GM23338 (cell line): ENCODE results near the gene KRT8. TPM values are rescaled to one million over a fixed set of nuclear protein-coding genes. Genes with fewer than 3 reads are reported as not detected.

ENCODE experiments used
- ATAC-seq: fragments of 200-7000 bp; cut with Tn5 transposase; 3 replicates; pipeline ENCODE4 v1.9.1; 2020
- DNase-seq: peaks from one replicate; pipeline ENCODE4 v3.0.0-alpha.2; 2015; ENCODE audit warnings: low spot score
- H2AFZ ChIP-seq: fragments of 200-600 bp; sonication (generic); 2 replicates; pipeline ENCODE4 v1.8.0; 2016; ENCODE audit warnings: antibody characterized with exemption, mild to moderate bottlenecking, moderate library complexity
- H3F3A ChIP-seq: fragments of 200-600 bp; sonication (generic); replicated peaks from 2 replicates; pipeline ENCODE4 v1.8.0; 2017; ENCODE audit warnings: antibody characterized with exemption, mixed run types, low read depth
- H3K27ac ChIP-seq: fragments of 200-600 bp; sonication (generic); 2 replicates; pipeline ENCODE4 v1.6.1; 2016; ENCODE audit warnings: low read depth
- H3K27me3 ChIP-seq: fragments of 200-600 bp; sonication (generic); 2 replicates; pipeline ENCODE4 v1.8.0; 2016; ENCODE audit warnings: mild to moderate bottlenecking, mixed run types, moderate library complexity; ENCODE audit not compliant: insufficient read depth
- H3K36me3 ChIP-seq: fragments of 200-600 bp; sonication (generic); 2 replicates; pipeline ENCODE4 v1.8.0; 2016; ENCODE audit warnings: mild to moderate bottlenecking; ENCODE audit not compliant: insufficient read depth
- H3K4me1 ChIP-seq: fragments of 200-600 bp; sonication (generic); 2 replicates; pipeline ENCODE4 v1.8.0; 2016; ENCODE audit warnings: mild to moderate bottlenecking, moderate library complexity; ENCODE audit not compliant: insufficient read depth
- H3K4me2 ChIP-seq: fragments of 200-600 bp; sonication (generic); 2 replicates; pipeline ENCODE4 v1.7.1; 2017; ENCODE audit warnings: mixed run types
- H3K4me3 ChIP-seq: fragments of 200-600 bp; sonication (generic); 2 replicates; pipeline ENCODE4 v1.6.1; 2016; ENCODE audit warnings: mixed run types
- H3K79me2 ChIP-seq: fragments of 200-600 bp; sonication (generic); replicated peaks from 2 replicates; pipeline ENCODE4 v1.8.0; 2017; ENCODE audit warnings: mild to moderate bottlenecking; ENCODE audit not compliant: insufficient read depth
- H3K9me2 ChIP-seq: fragments of 200-600 bp; sonication (generic); 2 replicates; pipeline ENCODE4 v1.8.0; 2017; ENCODE audit not compliant: insufficient read depth
- H4K20me1 ChIP-seq: fragments of 200-600 bp; sonication (generic); replicated peaks from 2 replicates; pipeline ENCODE4 v1.8.0; 2017; ENCODE audit warnings: mild to moderate bottlenecking; ENCODE audit not compliant: insufficient read depth
- H3K27ac Mint-ChIP-seq: 2 replicates; pipeline ENCODE4 v1.8.0; 2020; ENCODE audit warnings: inconsistent platforms, mild to moderate bottlenecking, moderate library complexity, mixed read lengths
- H3K27me3 Mint-ChIP-seq: 3 replicates; pipeline ENCODE4 v1.8.0; 2022; ENCODE audit warnings: low read depth, mild to moderate bottlenecking, moderate library complexity, mixed read lengths, inconsistent platforms; ENCODE audit not compliant: insufficient read depth, poor library complexity
- H3K36me3 Mint-ChIP-seq: 3 replicates; pipeline ENCODE4 v1.8.0; 2021; ENCODE audit warnings: low read depth, mild to moderate bottlenecking, inconsistent platforms, moderate library complexity, mixed read lengths
- H3K4me1 Mint-ChIP-seq: 3 replicates; pipeline ENCODE4 v1.8.0; 2020; ENCODE audit warnings: mild to moderate bottlenecking, inconsistent platforms, mixed read lengths
- H3K4me3 Mint-ChIP-seq: 3 replicates; pipeline ENCODE4 v1.8.0; 2021; ENCODE audit warnings: moderate library complexity, mild to moderate bottlenecking, inconsistent platforms, mixed read lengths
- H3K9me3 Mint-ChIP-seq: 3 replicates; pipeline ENCODE4 v1.8.0; 2020; ENCODE audit warnings: moderate library complexity, mild to moderate bottlenecking, inconsistent platforms, mixed read lengths
- CREB1 ChIP-seq: fragments of 250-450 bp; sonication (Bioruptor Pico); IDR thresholded peaks from 2 replicates; pipeline ENCODE4 v1.5.0; 2020; ENCODE audit warnings: low read depth, mild to moderate bottlenecking, moderate library complexity
- EZH2phosphoT487 ChIP-seq: fragments of 200-600 bp; sonication (generic); IDR thresholded peaks from one replicate; pipeline ENCODE4 v1.8.1; 2018; ENCODE audit warnings: antibody characterized with exemption; ENCODE audit not compliant: unreplicated experiment
- JUNB ChIP-seq: IDR thresholded peaks from one replicate; pipeline ENCODE4 v1.6.1; 2016; ENCODE audit warnings: antibody characterized with exemption; ENCODE audit not compliant: unreplicated experiment
- POLR2AphosphoS5 ChIP-seq: IDR thresholded peaks from 2 replicates; pipeline ENCODE4 v1.6.1; 2016; ENCODE audit warnings: antibody characterized with exemption, low read depth
- STAT1 ChIP-seq: IDR thresholded peaks from one replicate; pipeline ENCODE4 v1.6.1; 2016; ENCODE audit warnings: antibody characterized with exemption; ENCODE audit not compliant: unreplicated experiment
- ZNF114 ChIP-seq: fragments of 250-450 bp; sonication (Bioruptor Pico); IDR thresholded peaks from 2 replicates; pipeline ENCODE4 v1.5.0; 2020; ENCODE audit warnings: mild to moderate bottlenecking, moderate library complexity
- ZNF331 ChIP-seq: fragments of 250-450 bp; sonication (Bioruptor Pico); IDR thresholded peaks from 2 replicates; pipeline ENCODE4 v1.5.0; 2020; ENCODE audit warnings: low read depth, mild to moderate bottlenecking, moderate library complexity
- polyA plus RNA-seq: library from polyadenylated mRNA; unstranded; fragments of >200 nt; fragmentation: Nextera tagmentation; extraction: Ambion mirVana; gene quantifications from 2 replicates; pipeline ENCODE4 v1.2.1, GENCODE V29; 2016
- total RNA-seq: library from RNA; depleted of rRNA; stranded (reverse); fragments of >200 nt; shearing (Covaris generic); gene quantifications from 2 replicates; pipeline ENCODE4 v1.2.3, GENCODE V29; 2014
- TF ChIP-seq, protein P1 (sequence below): IDR thresholded peaks from one replicate; pipeline ENCODE4 v1.6.1; 2018; ENCODE audit warnings: antibody characterized with exemption; ENCODE audit not compliant: unreplicated experiment
- TF ChIP-seq, protein P2 (sequence below): IDR thresholded peaks from 2 replicates; pipeline ENCODE4 v1.6.1; 2016; ENCODE audit warnings: antibody characterized with exemption
- TF ChIP-seq, protein P3 (sequence below), 2 experiments: fragments of 200-600 bp in 1 of 2; sonication (generic) in 1 of 2; conservative IDR thresholded peaks; 2 replicates each; pipeline versions ENCODE4 v1.5.1 to v1.6.1; 2016 to 2017; ENCODE audit warnings: antibody characterized with exemption in 2 of 2, low read depth in 2 of 2, mild to moderate bottlenecking in 2 of 2, moderate library complexity in 1 of 2

KRT8 gene
- total and polyA plus RNA-seq, 2 experiments from 2014 or later: 250 to 322 TPM

DNA sequence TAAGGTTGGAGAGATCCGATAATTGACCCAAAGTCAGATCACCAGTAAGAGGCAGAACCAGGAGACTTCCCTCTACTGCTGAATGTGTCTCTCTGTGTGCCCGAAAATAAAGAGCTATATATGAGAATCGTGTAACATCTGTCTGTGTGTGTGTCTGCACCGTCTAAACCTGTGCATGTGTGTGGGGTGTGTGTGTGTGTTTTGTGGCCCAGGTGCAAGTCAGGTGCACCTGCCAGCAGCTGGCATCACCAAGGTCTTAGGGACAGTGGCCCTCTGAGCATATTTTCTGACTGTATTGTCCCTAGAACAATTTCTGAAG lies 31.4 kb downstream of the KRT8 start:
- Mint-ChIP-seq H3K4me3 (peak overlapping the region; percentile 75), H3K4me1 (peaks cover 17% of the 10 kb centered on the region), H3K9me3 (no peaks in the 10 kb centered on the region), H3K27me3 (peaks cover 15% of the 10 kb centered on the region), H3K36me3 (no peaks in the 10 kb centered on the region), H3K27ac (no peak overlapping the region)
- DNase-seq (no peak), ATAC-seq (no peak)
- Histone ChIP-seq H3K4me1 (no peaks in the 10 kb centered on the region; the same call in 1 of the 2 replicates), H3K4me2 (peak overlapping the region; percentile 88), H3K27ac (no peak overlapping the region), H3K9me2 (no peaks in the 10 kb centered on the region), H3K79me2 (no peaks in the 10 kb centered on the region), H3K4me3 (peak overlapping the region; percentile 59), H4K20me1 (no peaks in the 10 kb centered on the region), H2AFZ (no peak overlapping the region; the same call in 1 of the 2 replicates), H3K36me3 (no peaks in the 10 kb centered on the region), H3K27me3 (peaks cover 21% of the 10 kb centered on the region), H3F3A (0 out of 2 replicates have a peak, but pooled peaks cover 3% of the 10 kb centered on the region)
- TF ChIP-seq ZNF114: no peak
- no peak for TF ChIP-seq JUNB
- no peak for TF ChIP-seq ZNF331 (CRISPR knock-in tag)

DNA sequence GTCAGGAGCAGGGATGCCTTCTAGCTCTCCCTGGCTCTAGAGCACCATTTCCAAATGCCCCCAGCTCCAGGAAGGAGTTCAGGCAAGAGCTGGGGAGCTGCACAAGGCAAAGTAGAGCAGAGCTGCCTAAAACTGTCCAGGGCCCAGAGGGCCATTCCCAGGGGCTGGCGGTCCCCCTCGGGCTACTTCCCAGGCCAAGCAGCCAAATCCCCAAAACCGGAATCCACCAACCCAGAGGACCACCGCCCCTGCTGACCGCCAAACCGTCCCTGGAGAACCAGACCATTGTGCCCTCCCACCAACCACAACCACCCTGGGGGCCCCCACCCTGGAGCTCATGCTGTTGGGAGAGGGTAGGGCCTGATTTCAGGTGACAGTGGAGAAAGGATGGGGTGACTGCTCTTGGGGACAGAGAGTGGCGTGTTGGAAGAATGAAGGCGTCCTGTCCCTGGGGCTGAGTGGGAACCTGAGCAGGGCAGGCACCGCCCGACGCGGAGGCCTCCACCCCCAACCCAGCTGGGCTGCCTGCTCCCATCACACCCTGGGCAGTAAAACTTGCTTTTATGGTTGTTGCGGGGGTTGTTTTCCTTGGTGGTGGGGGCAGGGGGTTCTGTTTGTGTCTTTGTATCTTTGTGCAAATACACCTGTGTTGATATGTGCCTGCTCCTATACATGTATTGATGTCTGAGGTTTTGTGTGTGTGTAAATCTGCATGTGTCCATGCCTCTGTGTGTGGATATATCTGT lies 32.1 kb downstream of the KRT8 start:
- Mint-ChIP-seq H3K36me3 (no peaks in the 10 kb centered on the region), H3K27me3 (peaks cover 15% of the 10 kb centered on the region)
- no peak overlapping the region for H3K4me2 ChIP-seq
- TF ChIP-seq JUNB: no peak
- no peak for TF ChIP-seq EZH2phosphoT487
- TF ChIP-seq, protein P1, sequence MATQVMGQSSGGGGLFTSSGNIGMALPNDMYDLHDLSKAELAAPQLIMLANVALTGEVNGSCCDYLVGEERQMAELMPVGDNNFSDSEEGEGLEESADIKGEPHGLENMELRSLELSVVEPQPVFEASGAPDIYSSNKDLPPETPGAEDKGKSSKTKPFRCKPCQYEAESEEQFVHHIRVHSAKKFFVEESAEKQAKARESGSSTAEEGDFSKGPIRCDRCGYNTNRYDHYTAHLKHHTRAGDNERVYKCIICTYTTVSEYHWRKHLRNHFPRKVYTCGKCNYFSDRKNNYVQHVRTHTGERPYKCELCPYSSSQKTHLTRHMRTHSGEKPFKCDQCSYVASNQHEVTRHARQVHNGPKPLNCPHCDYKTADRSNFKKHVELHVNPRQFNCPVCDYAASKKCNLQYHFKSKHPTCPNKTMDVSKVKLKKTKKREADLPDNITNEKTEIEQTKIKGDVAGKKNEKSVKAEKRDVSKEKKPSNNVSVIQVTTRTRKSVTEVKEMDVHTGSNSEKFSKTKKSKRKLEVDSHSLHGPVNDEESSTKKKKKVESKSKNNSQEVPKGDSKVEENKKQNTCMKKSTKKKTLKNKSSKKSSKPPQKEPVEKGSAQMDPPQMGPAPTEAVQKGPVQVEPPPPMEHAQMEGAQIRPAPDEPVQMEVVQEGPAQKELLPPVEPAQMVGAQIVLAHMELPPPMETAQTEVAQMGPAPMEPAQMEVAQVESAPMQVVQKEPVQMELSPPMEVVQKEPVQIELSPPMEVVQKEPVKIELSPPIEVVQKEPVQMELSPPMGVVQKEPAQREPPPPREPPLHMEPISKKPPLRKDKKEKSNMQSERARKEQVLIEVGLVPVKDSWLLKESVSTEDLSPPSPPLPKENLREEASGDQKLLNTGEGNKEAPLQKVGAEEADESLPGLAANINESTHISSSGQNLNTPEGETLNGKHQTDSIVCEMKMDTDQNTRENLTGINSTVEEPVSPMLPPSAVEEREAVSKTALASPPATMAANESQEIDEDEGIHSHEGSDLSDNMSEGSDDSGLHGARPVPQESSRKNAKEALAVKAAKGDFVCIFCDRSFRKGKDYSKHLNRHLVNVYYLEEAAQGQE: no peak
- no peak for TF ChIP-seq ZNF114
- no peak for TF ChIP-seq STAT1
- no peak for TF ChIP-seq POLR2AphosphoS5
- no peak for TF ChIP-seq ZNF331 (CRISPR knock-in tag)
- TF ChIP-seq, protein P2, sequence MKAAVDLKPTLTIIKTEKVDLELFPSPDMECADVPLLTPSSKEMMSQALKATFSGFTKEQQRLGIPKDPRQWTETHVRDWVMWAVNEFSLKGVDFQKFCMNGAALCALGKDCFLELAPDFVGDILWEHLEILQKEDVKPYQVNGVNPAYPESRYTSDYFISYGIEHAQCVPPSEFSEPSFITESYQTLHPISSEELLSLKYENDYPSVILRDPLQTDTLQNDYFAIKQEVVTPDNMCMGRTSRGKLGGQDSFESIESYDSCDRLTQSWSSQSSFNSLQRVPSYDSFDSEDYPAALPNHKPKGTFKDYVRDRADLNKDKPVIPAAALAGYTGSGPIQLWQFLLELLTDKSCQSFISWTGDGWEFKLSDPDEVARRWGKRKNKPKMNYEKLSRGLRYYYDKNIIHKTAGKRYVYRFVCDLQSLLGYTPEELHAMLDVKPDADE: no peak
- no peak for TF ChIP-seq CREB1 (CRISPR knock-in tag)
- TF ChIP-seq, protein P3, sequence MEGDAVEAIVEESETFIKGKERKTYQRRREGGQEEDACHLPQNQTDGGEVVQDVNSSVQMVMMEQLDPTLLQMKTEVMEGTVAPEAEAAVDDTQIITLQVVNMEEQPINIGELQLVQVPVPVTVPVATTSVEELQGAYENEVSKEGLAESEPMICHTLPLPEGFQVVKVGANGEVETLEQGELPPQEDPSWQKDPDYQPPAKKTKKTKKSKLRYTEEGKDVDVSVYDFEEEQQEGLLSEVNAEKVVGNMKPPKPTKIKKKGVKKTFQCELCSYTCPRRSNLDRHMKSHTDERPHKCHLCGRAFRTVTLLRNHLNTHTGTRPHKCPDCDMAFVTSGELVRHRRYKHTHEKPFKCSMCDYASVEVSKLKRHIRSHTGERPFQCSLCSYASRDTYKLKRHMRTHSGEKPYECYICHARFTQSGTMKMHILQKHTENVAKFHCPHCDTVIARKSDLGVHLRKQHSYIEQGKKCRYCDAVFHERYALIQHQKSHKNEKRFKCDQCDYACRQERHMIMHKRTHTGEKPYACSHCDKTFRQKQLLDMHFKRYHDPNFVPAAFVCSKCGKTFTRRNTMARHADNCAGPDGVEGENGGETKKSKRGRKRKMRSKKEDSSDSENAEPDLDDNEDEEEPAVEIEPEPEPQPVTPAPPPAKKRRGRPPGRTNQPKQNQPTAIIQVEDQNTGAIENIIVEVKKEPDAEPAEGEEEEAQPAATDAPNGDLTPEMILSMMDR (conservative IDR thresholded peaks at IDR 0.05; ENCODE audit: low read depth in 2 of 2): no peak

More for the DNA sequence above, 32.1 kb downstream of the KRT8 start:
- Histone ChIP-seq H3K9me2 (no peaks in the 10 kb centered on the region), H3K79me2 (no peaks in the 10 kb centered on the region), H4K20me1 (no peaks in the 10 kb centered on the region), H3F3A (0 out of 2 replicates have a peak, but pooled peaks cover 3% of the 10 kb centered on the region), H3K4me3 (no peak overlapping the region), H3K4me1 (no peaks in the 10 kb centered on the region; the same call in 1 of the 2 replicates), H2AFZ (no peak overlapping the region), H3K36me3 (no peaks in the 10 kb centered on the region), H3K27me3 (peaks cover 19% of the 10 kb centered on the region), H3K27ac (no peak overlapping the region)
- no peaks in the 10 kb centered on the region for H3K9me3 Mint-ChIP-seq
- H3K4me3 Mint-ChIP-seq: peak overlapping the region; percentile 75; the same call in 2 of the 3 replicates
- H3K27ac Mint-ChIP-seq: no peak overlapping the region
- peaks cover 14% of the 10 kb centered on the region for H3K4me1 Mint-ChIP-seq
- ATAC-seq: no peak
- no peak for DNase-seq
